GM23338 (cell line): Measurements from ENCODE around the gene STK33. TPM values are rescaled to one million over a fixed set of nuclear protein-coding genes. Genes with fewer than 3 reads are reported as not detected.

ENCODE experiments used
- ATAC-seq: fragments of 200-7000 bp; cut with Tn5 transposase; 3 replicates; pipeline ENCODE4 v1.9.1; 2020
- DNase-seq: peaks from one replicate; pipeline ENCODE4 v3.0.0-alpha.2; 2015; ENCODE audit warnings: low spot score
- H2AFZ ChIP-seq: fragments of 200-600 bp; sonication (generic); 2 replicates; pipeline ENCODE4 v1.8.0; 2016; ENCODE audit warnings: antibody characterized with exemption, mild to moderate bottlenecking, moderate library complexity
- H3F3A ChIP-seq: fragments of 200-600 bp; sonication (generic); replicated peaks from 2 replicates; pipeline ENCODE4 v1.8.0; 2017; ENCODE audit warnings: antibody characterized with exemption, mixed run types, low read depth
- H3K27ac ChIP-seq: fragments of 200-600 bp; sonication (generic); 2 replicates; pipeline ENCODE4 v1.6.1; 2016; ENCODE audit warnings: low read depth
- H3K27me3 ChIP-seq: fragments of 200-600 bp; sonication (generic); 2 replicates; pipeline ENCODE4 v1.8.0; 2016; ENCODE audit warnings: mild to moderate bottlenecking, mixed run types, moderate library complexity; ENCODE audit not compliant: insufficient read depth
- H3K36me3 ChIP-seq: fragments of 200-600 bp; sonication (generic); 2 replicates; pipeline ENCODE4 v1.8.0; 2016; ENCODE audit warnings: mild to moderate bottlenecking; ENCODE audit not compliant: insufficient read depth
- H3K4me1 ChIP-seq: fragments of 200-600 bp; sonication (generic); 2 replicates; pipeline ENCODE4 v1.8.0; 2016; ENCODE audit warnings: mild to moderate bottlenecking, moderate library complexity; ENCODE audit not compliant: insufficient read depth
- H3K4me2 ChIP-seq: fragments of 200-600 bp; sonication (generic); 2 replicates; pipeline ENCODE4 v1.7.1; 2017; ENCODE audit warnings: mixed run types
- H3K4me3 ChIP-seq: fragments of 200-600 bp; sonication (generic); 2 replicates; pipeline ENCODE4 v1.6.1; 2016; ENCODE audit warnings: mixed run types
- H3K79me2 ChIP-seq: fragments of 200-600 bp; sonication (generic); replicated peaks from 2 replicates; pipeline ENCODE4 v1.8.0; 2017; ENCODE audit warnings: mild to moderate bottlenecking; ENCODE audit not compliant: insufficient read depth
- H3K9me2 ChIP-seq: fragments of 200-600 bp; sonication (generic); 2 replicates; pipeline ENCODE4 v1.8.0; 2017; ENCODE audit not compliant: insufficient read depth
- H4K20me1 ChIP-seq: fragments of 200-600 bp; sonication (generic); replicated peaks from 2 replicates; pipeline ENCODE4 v1.8.0; 2017; ENCODE audit warnings: mild to moderate bottlenecking; ENCODE audit not compliant: insufficient read depth
- H3K27ac Mint-ChIP-seq: 2 replicates; pipeline ENCODE4 v1.8.0; 2020; ENCODE audit warnings: inconsistent platforms, mild to moderate bottlenecking, moderate library complexity, mixed read lengths
- H3K27me3 Mint-ChIP-seq: 3 replicates; pipeline ENCODE4 v1.8.0; 2022; ENCODE audit warnings: low read depth, mild to moderate bottlenecking, moderate library complexity, mixed read lengths, inconsistent platforms; ENCODE audit not compliant: insufficient read depth, poor library complexity
- H3K36me3 Mint-ChIP-seq: 3 replicates; pipeline ENCODE4 v1.8.0; 2021; ENCODE audit warnings: low read depth, mild to moderate bottlenecking, inconsistent platforms, moderate library complexity, mixed read lengths
- H3K4me1 Mint-ChIP-seq: 3 replicates; pipeline ENCODE4 v1.8.0; 2020; ENCODE audit warnings: mild to moderate bottlenecking, inconsistent platforms, mixed read lengths
- H3K4me3 Mint-ChIP-seq: 3 replicates; pipeline ENCODE4 v1.8.0; 2021; ENCODE audit warnings: moderate library complexity, mild to moderate bottlenecking, inconsistent platforms, mixed read lengths
- H3K9me3 Mint-ChIP-seq: 3 replicates; pipeline ENCODE4 v1.8.0; 2020; ENCODE audit warnings: moderate library complexity, mild to moderate bottlenecking, inconsistent platforms, mixed read lengths
- CTCF ChIP-seq, 2 experiments: fragments of 200-600 bp in 1 of 2; sonication (generic) in 1 of 2; conservative IDR thresholded peaks; 2 replicates each; pipeline versions ENCODE4 v1.5.1 to v1.6.1; 2016 to 2017; ENCODE audit warnings: antibody characterized with exemption in 2 of 2, low read depth in 2 of 2, mild to moderate bottlenecking in 2 of 2, moderate library complexity in 1 of 2
- EZH2 ChIP-seq: fragments of 200-600 bp; sonication (generic); IDR thresholded peaks from one replicate; pipeline ENCODE4 v1.8.0; 2017; ENCODE audit warnings: antibody characterized with exemption, mild to moderate bottlenecking, low read depth; ENCODE audit not compliant: unreplicated experiment
- POLR2AphosphoS5 ChIP-seq: IDR thresholded peaks from 2 replicates; pipeline ENCODE4 v1.6.1; 2016; ENCODE audit warnings: antibody characterized with exemption, low read depth
- STAT1 ChIP-seq: IDR thresholded peaks from one replicate; pipeline ENCODE4 v1.6.1; 2016; ENCODE audit warnings: antibody characterized with exemption; ENCODE audit not compliant: unreplicated experiment
- ZNF331 ChIP-seq: fragments of 250-450 bp; sonication (Bioruptor Pico); IDR thresholded peaks from 2 replicates; pipeline ENCODE4 v1.5.0; 2020; ENCODE audit warnings: low read depth, mild to moderate bottlenecking, moderate library complexity
- polyA plus RNA-seq: library from polyadenylated mRNA; unstranded; fragments of >200 nt; fragmentation: Nextera tagmentation; extraction: Ambion mirVana; gene quantifications from 2 replicates; pipeline ENCODE4 v1.2.1, GENCODE V29; 2016
- total RNA-seq: library from RNA; depleted of rRNA; stranded (reverse); fragments of >200 nt; shearing (Covaris generic); gene quantifications from 2 replicates; pipeline ENCODE4 v1.2.3, GENCODE V29; 2014

Gene STK33
- total and polyA plus RNA-seq, 2 experiments from 2014 or later, result 17.2 to 18.2 TPM

- H2AFZ ChIP-seq, result no peak overlapping the region
- H3K79me2 ChIP-seq, result no peaks in the 10 kb centered on the region; the same call in 1 of the 2 replicates
- TF ChIP-seq POLR2AphosphoS5 (no peak), CTCF (conservative IDR thresholded peaks at IDR 0.05; ENCODE audit: low read depth in 2 of 2) (peak in 1 of 2 experiments; percentile 86; a peak in 3 of 4 replicates)
- Mint-ChIP-seq H3K9me3 (peaks cover 7% of the 10 kb centered on the region; the same call in 2 of the 3 replicates), H3K27ac (no peak overlapping the region), H3K36me3 (peaks cover 5% of the 10 kb centered on the region; the same call in 2 of the 3 replicates), H3K4me3 (no peak overlapping the region), H3K27me3 (peaks cover 8% of the 10 kb centered on the region), H3K4me1 (no peaks in the 10 kb centered on the region)
- no peaks in the 10 kb centered on the region for H3K4me1 ChIP-seq
- H3K27ac ChIP-seq, result no peak overlapping the region
- H3K4me2 ChIP-seq, result no peak overlapping the region
- DNase-seq (peak; percentile 72), ATAC-seq (no peak; the same call in 2 of the 3 replicates)
- H3K4me3 ChIP-seq, result no peak overlapping the region
- no peaks in the 10 kb centered on the region for H4K20me1 ChIP-seq
- no peaks in the 10 kb centered on the region for H3F3A ChIP-seq
- H3K9me2 ChIP-seq, result no peaks in the 10 kb centered on the region
- no peaks in the 10 kb centered on the region for H3K27me3 ChIP-seq
- no peaks in the 10 kb centered on the region for H3K36me3 ChIP-seq
Measured at GRCh38 chr11:8566613-8567210, 27.3 kb downstream of the STK33 start.

GRCh38 chr11:8564526-8564925, 29.5 kb downstream of the STK33 start:
- H3K27ac ChIP-seq, result no peak overlapping the region
- no peaks in the 10 kb centered on the region for H3F3A ChIP-seq
- no peaks in the 10 kb centered on the region for H3K4me1 ChIP-seq
- DNase-seq (peak; percentile 20), ATAC-seq (no peak)
- no peaks in the 10 kb centered on the region for H3K4me1 Mint-ChIP-seq
- peaks cover 3% of the 10 kb centered on the region for H3K27me3 Mint-ChIP-seq
- H3K4me3 ChIP-seq, result no peak overlapping the region
- peaks cover 15% of the 10 kb centered on the region; the same call in 2 of the 3 replicates for H3K9me3 Mint-ChIP-seq
- H2AFZ ChIP-seq, result no peak overlapping the region
- no peaks in the 10 kb centered on the region for H4K20me1 ChIP-seq
- no peaks in the 10 kb centered on the region for H3K36me3 ChIP-seq
- TF ChIP-seq CTCF (conservative IDR thresholded peaks at IDR 0.05; ENCODE audit: low read depth in 2 of 2), result peak; percentile 33 to 44
- TF ChIP-seq STAT1, result no peak
- TF ChIP-seq ZNF331, result no peak
- TF ChIP-seq EZH2, result no peak
- H3K4me2 ChIP-seq, result no peak overlapping the region
- no peaks in the 10 kb centered on the region for H3K79me2 ChIP-seq
- no peak overlapping the region for H3K4me3 Mint-ChIP-seq
- H3K9me2 ChIP-seq, result no peaks in the 10 kb centered on the region
- 0 out of 2 replicates have a peak overlapping the region, but pooled peaks have one; percentile 45 for H3K27ac Mint-ChIP-seq
- H3K27me3 ChIP-seq, result no peaks in the 10 kb centered on the region
- H3K36me3 Mint-ChIP-seq, result peaks cover 5% of the 10 kb centered on the region; the same call in 2 of the 3 replicates
